HCT116 (cell line): ENCODE measurements around the gene NDUFB3. TPM values are rescaled to one million over a fixed set of nuclear protein-coding genes. Genes with fewer than 3 reads are reported as not detected.

Experiments used
- ATAC-seq: fragments of 200-7000 bp; cut with Tn5 transposase; 2 replicates; pipeline ENCODE4 v1.9.1; 2020; ENCODE audit warnings: mild to moderate bottlenecking, moderate library complexity
- BruUV-seq: library from RNA; stranded (reverse); fragments of 400-500 nt; replicated peaks from 2 replicates; lab custom pipeline; 2021; lab: Mats Ljungman, UMichigan
- CTCF ChIA-PET: fragments of 300-600 bp; sonication (Branson Sonifier 250); formaldehyde crosslinking; loops from one replicate; lab custom pipeline; 2021; ENCODE audit warnings: antibody characterized with exemption; lab: Charles Lee
- POLR2A ChIA-PET: fragments of 300-600, 350-600 bp; sonication (Branson Sonifier 250); formaldehyde crosslinking; loops from one replicate; lab custom pipeline; 2021; ENCODE audit warnings: antibody characterized with exemption; lab: Charles Lee
- RAD21 ChIA-PET, 2 experiments: fragments of 300-600 bp; sonication (Branson Sonifier 250); formaldehyde crosslinking; loops; one replicate each; lab custom pipeline; 2023; ENCODE audit warnings: low total read pairs in 2 of 2; ENCODE audit not compliant: uncharacterized antibody in 2 of 2, unreplicated experiment in 2 of 2, low non-redundant PET in 1 of 2; lab: Charles Lee
- DNase-seq: peaks from one replicate; pipeline ENCODE4 v3.0.0-alpha.2; 2010; ENCODE audit warnings: low read depth, low spot score
- H2AFZ ChIP-seq: fragments of 200-600 bp; shearing (Covaris generic), sonication (generic); 2 replicates; pipeline ENCODE4 v1.6.1; 2017; ENCODE audit warnings: low read depth, mixed run types, mixed read lengths, antibody characterized with exemption, low read length; ENCODE audit not compliant: poor library complexity, severe bottlenecking
- H3K27ac ChIP-seq: 2 replicates; pipeline ENCODE4 v1.5.1; 2012; ENCODE audit warnings: low read depth, low read length
- H3K27me3 ChIP-seq: fragments of 200-600 bp; sonication (generic); 2 replicates; pipeline ENCODE4 v1.6.1; 2016; ENCODE audit warnings: mixed run types, low read length, mixed read lengths; ENCODE audit not compliant: insufficient read depth
- H3K36me3 ChIP-seq, 2 experiments: fragments of 200-500 bp in 1 of 2; fragments of 200-600 bp in 1 of 2; sonication (Bioruptor generic) in 1 of 2; sonication (generic) in 1 of 2; 2 replicates each; pipeline versions ENCODE4 v1.5.1 to v1.6.1; 2014 to 2016; ENCODE audit warnings: low read length in 2 of 2, inconsistent platforms in 1 of 2, mixed read lengths in 1 of 2, mixed run types in 1 of 2; ENCODE audit not compliant: insufficient read depth in 2 of 2, control insufficient read depth in 1 of 2
- H3K4me1 ChIP-seq, 2 experiments: fragments of 200-600 bp in 1 of 2; sonication (generic) in 1 of 2; 2 replicates each; pipeline versions ENCODE4 v1.5.1 to v1.6.1; 2012 to 2017; ENCODE audit warnings: low read length in 2 of 2, inconsistent platforms in 1 of 2, mild to moderate bottlenecking in 1 of 2, mixed read lengths in 1 of 2, mixed run types in 1 of 2, moderate library complexity in 1 of 2; ENCODE audit not compliant: insufficient read depth in 2 of 2, control insufficient read depth in 1 of 2
- H3K4me2 ChIP-seq: fragments of 200-600 bp; sonication (generic); 2 replicates; pipeline ENCODE4 v1.6.1; 2017; ENCODE audit warnings: mixed run types, low read length, mixed read lengths
- H3K4me3 ChIP-seq, 2 experiments: fragments of 200-600 bp in 1 of 2; sonication (generic) in 1 of 2; replicated peaks in 1 of 2; 2 replicates each; pipeline ENCODE4 v1.5.1; 2011 to 2016; ENCODE audit warnings: low read length in 2 of 2, control low read depth in 1 of 2, low read depth in 1 of 2, mild to moderate bottlenecking in 1 of 2, mixed read lengths in 1 of 2, mixed run types in 1 of 2
- H3K79me2 ChIP-seq: fragments of 200-600 bp; sonication (generic); 2 replicates; pipeline ENCODE4 v1.6.1; 2017; ENCODE audit warnings: mild to moderate bottlenecking, mixed run types, low read length, moderate library complexity, mixed read lengths; ENCODE audit not compliant: insufficient read depth
- H3K9ac ChIP-seq: fragments of 200-600 bp; sonication (generic); 2 replicates; pipeline ENCODE4 v1.6.1; 2016; ENCODE audit warnings: low read length, mixed read lengths
- H3K9me2 ChIP-seq: fragments of 200-600 bp; sonication (generic), shearing (Covaris generic); 2 replicates; pipeline ENCODE4 v1.6.1; 2017; ENCODE audit warnings: mixed run types, mild to moderate bottlenecking, moderate library complexity; ENCODE audit not compliant: insufficient read depth
- H3K9me3 ChIP-seq, 2 experiments: fragments of 200-500 bp in 1 of 2; fragments of 200-600 bp in 1 of 2; sonication (Bioruptor generic) in 1 of 2; sonication (generic) in 1 of 2; 2 replicates each; pipeline ENCODE4 v1.6.1; 2014 to 2017; ENCODE audit warnings: low read length in 2 of 2, mixed read lengths in 2 of 2, inconsistent platforms in 1 of 2, low read depth in 1 of 2, mild to moderate bottlenecking in 1 of 2, mixed run types in 1 of 2, moderate library complexity in 1 of 2; ENCODE audit not compliant: control insufficient read depth in 1 of 2, insufficient read depth in 1 of 2
- H4K20me1 ChIP-seq: fragments of 200-600 bp; sonication (generic), shearing (Covaris generic); 2 replicates; pipeline ENCODE4 v1.6.1; 2017; ENCODE audit warnings: mixed run types, mild to moderate bottlenecking, moderate library complexity; ENCODE audit not compliant: insufficient read depth
- ATF3 ChIP-seq: IDR thresholded peaks from 2 replicates; pipeline ENCODE4 v1.6.1; 2012
- CEBPB ChIP-seq: IDR thresholded peaks from 2 replicates; pipeline ENCODE4 v1.6.1; 2012; ENCODE audit warnings: low read depth
- CTCF ChIP-seq, 3 experiments: fragments of 200-600 bp in 1 of 3; sonication (generic) in 1 of 3; IDR thresholded peaks in 2 of 3; conservative IDR thresholded peaks in 1 of 3; 2 replicates each; pipeline ENCODE4 v1.5.1; 2012 to 2017; ENCODE audit warnings: low read depth in 2 of 3, low read length in 2 of 3, antibody characterized with exemption in 1 of 3, borderline replicate concordance in 1 of 3, control low read depth in 1 of 3, mild to moderate bottlenecking in 1 of 3, mixed read lengths in 1 of 3, mixed run types in 1 of 3, moderate library complexity in 1 of 3; ENCODE audit not compliant: insufficient read depth in 1 of 3
- EGR1 ChIP-seq: IDR thresholded peaks from 2 replicates; pipeline ENCODE4 v1.6.1; 2012; ENCODE audit warnings: low read depth
- ELF1 ChIP-seq: IDR thresholded peaks from 2 replicates; pipeline ENCODE4 v1.6.1; 2012; ENCODE audit warnings: low read depth, borderline replicate concordance
- EZH2 ChIP-seq: fragments of 200-600 bp; sonication (generic); IDR thresholded peaks from 2 replicates; pipeline ENCODE4 v1.6.1; 2017; ENCODE audit warnings: antibody characterized with exemption, mixed run types
- EZH2phosphoT487 ChIP-seq: fragments of 200-600 bp; IDR thresholded peaks from 2 replicates; pipeline ENCODE4 v1.6.1; 2018; ENCODE audit warnings: antibody characterized with exemption, borderline replicate concordance
- FOSL1 ChIP-seq: IDR thresholded peaks from 2 replicates; pipeline ENCODE4 v1.6.1; 2012; ENCODE audit warnings: low read depth
- JUND ChIP-seq: IDR thresholded peaks from 2 replicates; pipeline ENCODE4 v1.6.1; 2012
- RAD21 ChIP-seq: IDR thresholded peaks from 2 replicates; pipeline ENCODE4 v1.6.1; 2012; ENCODE audit warnings: low read depth, mild to moderate bottlenecking
- SP1 ChIP-seq: IDR thresholded peaks from 2 replicates; pipeline ENCODE4 v1.6.1; 2012; ENCODE audit warnings: low read depth
- SRF ChIP-seq: IDR thresholded peaks from 2 replicates; pipeline ENCODE4 v1.6.1; 2012; ENCODE audit warnings: low read depth
- TCF7L2 ChIP-seq: IDR thresholded peaks from 2 replicates; pipeline ENCODE4 v1.7.0; 2011; ENCODE audit warnings: borderline replicate concordance, inconsistent platforms; ENCODE audit not compliant: insufficient read depth, insufficient read length; ENCODE audit errors: extremely low read depth
- YY1 ChIP-seq: IDR thresholded peaks from 2 replicates; pipeline ENCODE4 v1.6.1; 2011; ENCODE audit warnings: low read length, low read depth, moderate library complexity, mild to moderate bottlenecking; ENCODE audit not compliant: insufficient replicate concordance; ENCODE audit errors: extremely low read depth
- ZBTB33 ChIP-seq: IDR thresholded peaks from 2 replicates; pipeline ENCODE4 v1.6.1; 2011; ENCODE audit warnings: mild to moderate bottlenecking, low read length, moderate library complexity; ENCODE audit not compliant: insufficient replicate concordance; ENCODE audit errors: extremely low read depth
- ZNF274 ChIP-seq: fragments of 200-500 bp; sonication (Bioruptor generic); IDR thresholded peaks from 2 replicates; pipeline ENCODE4 v1.6.1; 2014; ENCODE audit warnings: mild to moderate bottlenecking, low read depth, low read length, inconsistent platforms
- intact Hi-C: fragments of 100-400 bp; cut with micrococcal nuclease; formaldehyde crosslinking; loops from 2 replicates; pipeline ENCODE4 v1.10.0; 2022
- total RNA-seq: library from RNA; stranded (reverse); gene quantifications from one replicate; pipeline ENCODE4 v1.2.1, GENCODE V29; 2021; ENCODE audit not compliant: unreplicated experiment

The NDUFB3 gene
- total RNA-seq, 1 experiment from 2014 or later: 94.6 TPM

GRCh38 chr2:201109186-201109585, 37.4 kb downstream of the NDUFB3 start:
- ChIA-PET POLR2A (no interaction called here), RAD21 (interaction anchor here in 1 of 2 experiments (0.6 kb wide), 1 partner anchor 23 kb away, joined by 3 read pairs; no protein-coding TSS in a partner anchor), CTCF (no interaction called here)
- H3K9ac ChIP-seq: no peak overlapping the region
- H3K9me2 ChIP-seq: no peaks in the 10 kb centered on the region
- ATAC-seq (no peak), DNase-seq (no peak)
- no peaks in the 10 kb centered on the region for H3K27me3 ChIP-seq
- no peak overlapping the region for H3K27ac ChIP-seq
- no peak overlapping the region for H3K4me2 ChIP-seq
- H3K9me3 ChIP-seq: peaks cover 0 to 4% of the 10 kb centered on the region in 2 experiments; a peak in 1 of 4 replicates
- intact Hi-C loops: no loop called here
- no peaks in the 10 kb centered on the region for H3K79me2 ChIP-seq
- H2AFZ ChIP-seq: no peak overlapping the region
- no peak overlapping the region for H3K4me3 ChIP-seq
- TF ChIP-seq EGR1 (no peak), EZH2 (no peak), ELF1 (no peak), ZNF274 (no peak), TCF7L2 (no peak), RAD21 (no peak), JUND (no peak), SRF (no peak), FOSL1 (no peak), CEBPB (no peak), ZBTB33 (no peak), ATF3 (no peak), EZH2phosphoT487 (no peak), CTCF (IDR thresholded peaks at IDR 0.05 in 2 of 3, conservative IDR thresholded peaks at IDR 0.05 in 1 of 3; ENCODE audit: borderline replicate concordance in 1 of 3, insufficient read depth in 1 of 3, low read depth in 2 of 3, low read length in 2 of 3) (no peak), SP1 (no peak), YY1 (no peak)
- BruUV-seq: no TSS peak
- H3K4me1 ChIP-seq: no peaks in the 10 kb centered on the region
- H3K36me3 ChIP-seq: no peaks in the 10 kb centered on the region
- H4K20me1 ChIP-seq: no peaks in the 10 kb centered on the region
